ENCODE data around the gene UBL4A.

- TF ChIP-seq POLR2A (IDR thresholded peaks at IDR 0.05) (peak in 1 of 2 donors; percentile 25), CTCF (IDR thresholded peaks at IDR 0.05) (no peak), EP300 (IDR thresholded peaks at IDR 0.05) (no peak), POLR2AphosphoS5 (IDR thresholded peaks at IDR 0.05) (no peak)
These were observed 7.4 kb downstream of the UBL4A start, which contains the start of gene LAGE3 for GRCh38 chrX:154478728-154479622.

Measured in suprapubic skin (tissue), 4 donors.